Mesodermal cell (in vitro differentiated cells): Measurements from ENCODE around the gene COX6B2.

Experiments used
- H3K27ac ChIP-seq: 2 replicates; pipeline ENCODE4 v1.7.0; 2013; ENCODE audit warnings: mild to moderate bottlenecking, low read depth, low read length, moderate library complexity; ENCODE audit not compliant: severe bottlenecking
- H3K36me3 ChIP-seq: 2 replicates; pipeline ENCODE4 v1.7.1; 2013; ENCODE audit warnings: mild to moderate bottlenecking, low read length, moderate library complexity; ENCODE audit not compliant: control insufficient read depth, insufficient read depth
- H3K4me1 ChIP-seq: one replicate; pipeline ENCODE4 v1.7.1; 2013; ENCODE audit warnings: mild to moderate bottlenecking, low read length; ENCODE audit not compliant: insufficient read depth, control insufficient read depth, poor library complexity, severe bottlenecking
- H3K4me3 ChIP-seq: 2 replicates; pipeline ENCODE4 v1.7.0; 2013; ENCODE audit warnings: low read length, control low read depth, mild to moderate bottlenecking; ENCODE audit not compliant: insufficient read depth, poor library complexity, severe bottlenecking; ENCODE audit errors: extremely low read depth
- H3K9me3 ChIP-seq: 2 replicates; pipeline ENCODE4 v1.7.1; 2013; ENCODE audit warnings: mild to moderate bottlenecking, low read length, moderate library complexity; ENCODE audit not compliant: control insufficient read depth
- WGBS, 2 experiments: methylation state at CpG; one replicate each; pipeline ENCODE4 v1.1.5; 2013; ENCODE audit warnings: missing lambda C conversion rate in 2 of 2; ENCODE audit not compliant: insufficient coverage in 2 of 2; 5-methylcytosine and 5-hydroxymethylcytosine counted together

Gene COX6B2

DNA sequence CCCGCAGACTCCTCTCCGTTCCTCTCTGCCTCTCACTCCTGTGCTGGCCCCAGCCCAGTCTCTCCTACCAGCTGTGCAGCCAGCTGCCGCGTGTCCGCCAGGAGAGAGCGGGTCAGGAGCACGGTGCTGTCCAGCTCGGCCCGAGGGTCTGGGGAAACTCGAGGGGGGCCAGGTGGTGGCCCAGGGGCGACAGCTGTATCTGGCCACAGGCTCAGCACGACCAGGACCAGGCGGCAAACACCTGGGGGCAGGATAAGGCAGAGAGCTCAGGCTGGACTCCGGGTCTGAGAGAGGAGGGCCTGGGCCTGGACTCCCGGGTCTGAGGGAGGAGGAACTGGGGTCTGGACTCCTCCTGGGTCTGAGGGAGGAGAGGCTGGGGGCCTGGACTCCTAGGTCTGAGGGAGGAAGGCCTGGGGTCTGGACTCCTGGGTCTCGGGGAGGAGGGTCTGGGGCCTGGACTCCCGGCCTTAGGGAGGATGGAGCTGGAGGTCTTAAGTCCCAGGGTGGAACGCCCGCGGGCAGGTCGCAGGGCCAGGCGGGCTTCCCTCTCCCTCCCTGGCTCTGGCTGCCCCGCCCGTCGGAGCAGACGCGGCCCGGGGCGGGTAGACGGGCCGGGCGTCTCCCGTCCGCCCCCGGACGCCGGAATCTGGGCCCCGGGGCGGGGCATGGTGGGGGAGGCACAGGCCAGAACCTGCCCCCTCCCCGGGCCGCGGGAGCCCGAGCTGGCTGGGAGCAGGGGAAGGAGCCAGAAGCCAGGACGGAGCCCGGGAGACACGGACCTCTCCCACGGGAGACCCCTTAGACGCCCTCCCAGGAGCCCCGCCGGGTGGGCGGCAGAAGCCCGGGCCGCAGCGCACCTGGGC lies 14.4 kb upstream of the COX6B2 start:
- Histone ChIP-seq H3K4me1 (peaks cover 29% of the 10 kb centered on the region), H3K9me3 (no peaks in the 10 kb centered on the region), H3K4me3 (peak overlapping the region; percentile 69), H3K36me3 (peaks cover 40% of the 10 kb centered on the region), H3K27ac (no peak overlapping the region)
- 15 to 28% methylated on average over 33 to 44 of the region's 54 CpGs for WGBS, 2 experiments

GRCh38 chr19:55368106-55368505 lies 13.6 kb upstream of the COX6B2 start:
- no peak overlapping the region for H3K27ac ChIP-seq
- 88 to 96% methylated on average over 12 to 16 of the region's 16 CpGs for WGBS, 2 experiments
- H3K4me1 ChIP-seq: peaks cover 24% of the 10 kb centered on the region
- peaks cover 40% of the 10 kb centered on the region for H3K36me3 ChIP-seq
- peak overlapping the region; percentile 69 for H3K4me3 ChIP-seq
- no peaks in the 10 kb centered on the region for H3K9me3 ChIP-seq

- Histone ChIP-seq H3K27ac (no peak overlapping the region), H3K4me1 (peaks cover 17% of the 10 kb centered on the region), H3K36me3 (peaks cover 40% of the 10 kb centered on the region), H3K4me3 (no peak overlapping the region), H3K9me3 (no peaks in the 10 kb centered on the region)
- WGBS, 2 experiments: 100% methylated on average over 1 of the region's 3 CpGs
These were observed 12.3 kb upstream of the COX6B2 start for GRCh38 chr19:55366790-55367189.

- Histone ChIP-seq H3K36me3 (peaks cover 40% of the 10 kb centered on the region), H3K4me1 (peaks cover 12% of the 10 kb centered on the region), H3K4me3 (no peak overlapping the region), H3K27ac (no peak overlapping the region), H3K9me3 (no peaks in the 10 kb centered on the region)
- WGBS, 2 experiments: 93 to 97% methylated on average over 9 to 12 of the region's 19 CpGs
These were observed 11.4 kb upstream of the COX6B2 start for GRCh38 chr19:55365964-55366363.

- H3K4me1 ChIP-seq: peaks cover 10% of the 10 kb centered on the region
- H3K27ac ChIP-seq: no peak overlapping the region
- no peak overlapping the region for H3K4me3 ChIP-seq
- WGBS, 2 experiments: 65 to 85% methylated on average over 5 to 8 of the region's 8 CpGs
- H3K9me3 ChIP-seq: no peaks in the 10 kb centered on the region
- H3K36me3 ChIP-seq: peaks cover 40% of the 10 kb centered on the region
These were observed 10.7 kb upstream of the COX6B2 start for GRCh38 chr19:55365245-55365644.

GRCh38 chr19:55362990-55363716 lies 8.6 kb upstream of the COX6B2 start, which contains the start of gene GARIN5B:
Gene GARIN5B, minus strand, starts transcription at chr19:55363260. Its CDS starts 194 bp downstream, at chr19:55363066.
- WGBS, 2 experiments: 76 to 78% methylated on average over 25 to 26 of the region's 27 CpGs
- Histone ChIP-seq H3K9me3 (no peaks in the 10 kb centered on the region), H3K36me3 (peaks cover 38% of the 10 kb centered on the region), H3K27ac (no peak within 1 kb of the TSS), H3K4me1 (peaks cover 8% of the 10 kb centered on the region), H3K4me3 (no peak within 1 kb of the TSS)

- no peak overlapping the region for H3K27ac ChIP-seq
- H3K36me3 ChIP-seq: peaks cover 31% of the 10 kb centered on the region
- H3K4me1 ChIP-seq: peaks cover 8% of the 10 kb centered on the region
- 80 to 87% methylated on average over 33 to 34 of the region's 38 CpGs for WGBS, 2 experiments
- no peaks in the 10 kb centered on the region for H3K9me3 ChIP-seq
- no peak overlapping the region for H3K4me3 ChIP-seq
These were observed 7.9 kb upstream of the COX6B2 start for GRCh38 chr19:55362174-55362989.

- Histone ChIP-seq H3K4me3 (no peak overlapping the region), H3K27ac (no peak overlapping the region), H3K9me3 (no peaks in the 10 kb centered on the region), H3K36me3 (peaks cover 17% of the 10 kb centered on the region), H3K4me1 (peaks cover 8% of the 10 kb centered on the region)
- 87% methylated on average over 14 to 16 of the region's 16 CpGs for WGBS, 2 experiments
These were observed 6.4 kb upstream of the COX6B2 start for GRCh38 chr19:55360902-55361301.

DNA sequence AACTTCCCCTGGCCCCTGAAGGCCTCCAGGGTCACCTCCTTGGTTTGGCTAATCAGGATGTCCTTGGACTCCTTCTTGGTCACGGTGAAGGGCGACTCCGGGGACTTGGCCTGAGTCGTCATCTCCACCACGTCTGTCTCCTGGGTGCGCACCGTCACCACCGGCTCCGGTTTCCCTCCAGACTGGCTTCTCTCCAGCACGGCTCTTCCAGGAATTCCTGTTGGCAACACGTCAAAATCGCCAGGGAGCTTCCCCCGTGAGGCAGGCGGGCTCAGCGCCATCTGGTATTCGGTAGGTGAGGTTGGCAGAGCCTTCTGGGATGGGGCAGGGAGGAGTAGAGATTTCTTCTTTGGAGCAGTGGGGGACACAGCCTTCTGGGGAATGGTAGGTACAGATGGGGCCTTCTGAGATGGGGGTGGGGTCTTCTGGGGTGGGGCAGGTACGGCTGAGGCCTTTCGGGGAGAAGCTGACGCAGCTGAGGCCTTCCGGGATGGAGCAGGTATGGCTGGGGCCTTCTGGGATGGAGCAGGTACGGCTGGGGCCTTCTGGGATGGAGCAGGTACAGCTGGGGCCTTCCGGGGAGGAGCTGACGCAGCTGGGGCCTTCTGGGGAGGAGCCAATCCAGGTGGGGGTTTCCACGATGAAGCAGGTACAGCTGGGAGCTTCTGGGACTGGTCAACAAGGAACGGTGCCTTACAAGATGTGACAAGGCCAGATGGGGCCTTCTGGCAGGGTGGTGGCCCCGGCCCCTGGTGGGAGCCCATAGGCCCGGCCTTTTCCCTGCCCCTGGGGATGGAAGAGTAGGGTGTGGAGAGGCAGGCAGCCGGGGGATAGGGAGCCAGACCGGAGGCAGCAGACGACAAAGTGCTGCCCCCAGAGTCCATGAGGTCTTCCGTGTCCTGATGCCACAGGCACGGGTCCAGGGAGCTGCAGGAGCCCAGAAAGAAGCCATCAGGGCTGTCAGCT lies 4.7 kb upstream of the COX6B2 start:
- Histone ChIP-seq H3K4me3 (no peak overlapping the region), H3K36me3 (peaks cover under 1% of the 10 kb centered on the region), H3K27ac (no peak overlapping the region), H3K4me1 (peaks cover 8% of the 10 kb centered on the region), H3K9me3 (no peaks in the 10 kb centered on the region)
- 86 to 92% methylated on average over 24 to 30 of the region's 32 CpGs for WGBS, 2 experiments
